Muscle layer of colon (tissue), 2 donors: Measurements from ENCODE around the gene CTTNBP2.

Experiments used
- H3K27ac ChIP-seq: one replicate; pipeline ENCODE4 v1.7.0; 2013; ENCODE audit warnings: low read depth, mild to moderate bottlenecking, low read length, moderate library complexity
- H3K27me3 ChIP-seq, 2 donors: one replicate each; pipeline ENCODE4 v1.7.0; 2013; ENCODE audit warnings: low read length in 2 of 2, mild to moderate bottlenecking in 2 of 2; ENCODE audit not compliant: insufficient read depth in 2 of 2, control insufficient read depth in 1 of 2
- H3K36me3 ChIP-seq: one replicate; pipeline ENCODE4 v1.7.0; 2013; ENCODE audit warnings: mild to moderate bottlenecking, low read length; ENCODE audit not compliant: insufficient read depth
- H3K4me1 ChIP-seq: one replicate; pipeline ENCODE4 v1.7.0; 2013; ENCODE audit warnings: mild to moderate bottlenecking, low read length; ENCODE audit not compliant: insufficient read depth
- H3K4me3 ChIP-seq, 2 donors: one replicate each; pipeline ENCODE4 v1.7.0; 2013; ENCODE audit warnings: low read length in 2 of 2, low read depth in 1 of 2, mild to moderate bottlenecking in 1 of 2, moderate library complexity in 1 of 2
- H3K9ac ChIP-seq: one replicate; pipeline ENCODE4 v1.7.0; 2013; ENCODE audit warnings: low read length
- H3K9me3 ChIP-seq: one replicate; pipeline ENCODE4 v1.7.0; 2013; ENCODE audit warnings: mild to moderate bottlenecking, low read length
- donor health status: abdominal sarcoma.
- donor health status: Adenocarcinoma of cecum.

CTTNBP2 gene

DNA sequence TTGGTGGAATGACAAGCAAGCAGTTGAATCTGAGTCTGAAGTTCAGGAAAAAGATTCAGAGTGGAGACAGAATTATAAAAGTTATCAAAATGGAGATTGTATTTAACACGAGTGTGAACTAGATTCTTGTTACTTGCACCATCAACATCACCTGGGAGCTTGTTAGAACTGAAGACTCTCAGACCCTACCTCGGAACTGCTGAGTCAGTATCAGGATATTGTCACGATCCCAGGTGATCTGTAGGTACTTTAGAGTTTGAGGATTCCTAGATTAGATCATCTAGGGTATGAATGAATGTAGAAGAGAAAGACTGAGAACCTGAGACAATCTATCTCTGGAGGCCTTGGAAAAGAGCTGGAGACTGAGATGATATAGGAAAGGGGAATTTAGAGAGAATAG, 194.1 kb downstream of the CTTNBP2 start:
- no peak overlapping the region for H3K4me3 ChIP-seq
- H3K9me3 ChIP-seq = no peaks in the 10 kb centered on the region
- H3K4me1 ChIP-seq = no peaks in the 10 kb centered on the region
- no peak overlapping the region for H3K9ac ChIP-seq
- no peaks in the 10 kb centered on the region for H3K27me3 ChIP-seq
- no peak overlapping the region for H3K27ac ChIP-seq
- H3K36me3 ChIP-seq = no peaks in the 10 kb centered on the region

DNA sequence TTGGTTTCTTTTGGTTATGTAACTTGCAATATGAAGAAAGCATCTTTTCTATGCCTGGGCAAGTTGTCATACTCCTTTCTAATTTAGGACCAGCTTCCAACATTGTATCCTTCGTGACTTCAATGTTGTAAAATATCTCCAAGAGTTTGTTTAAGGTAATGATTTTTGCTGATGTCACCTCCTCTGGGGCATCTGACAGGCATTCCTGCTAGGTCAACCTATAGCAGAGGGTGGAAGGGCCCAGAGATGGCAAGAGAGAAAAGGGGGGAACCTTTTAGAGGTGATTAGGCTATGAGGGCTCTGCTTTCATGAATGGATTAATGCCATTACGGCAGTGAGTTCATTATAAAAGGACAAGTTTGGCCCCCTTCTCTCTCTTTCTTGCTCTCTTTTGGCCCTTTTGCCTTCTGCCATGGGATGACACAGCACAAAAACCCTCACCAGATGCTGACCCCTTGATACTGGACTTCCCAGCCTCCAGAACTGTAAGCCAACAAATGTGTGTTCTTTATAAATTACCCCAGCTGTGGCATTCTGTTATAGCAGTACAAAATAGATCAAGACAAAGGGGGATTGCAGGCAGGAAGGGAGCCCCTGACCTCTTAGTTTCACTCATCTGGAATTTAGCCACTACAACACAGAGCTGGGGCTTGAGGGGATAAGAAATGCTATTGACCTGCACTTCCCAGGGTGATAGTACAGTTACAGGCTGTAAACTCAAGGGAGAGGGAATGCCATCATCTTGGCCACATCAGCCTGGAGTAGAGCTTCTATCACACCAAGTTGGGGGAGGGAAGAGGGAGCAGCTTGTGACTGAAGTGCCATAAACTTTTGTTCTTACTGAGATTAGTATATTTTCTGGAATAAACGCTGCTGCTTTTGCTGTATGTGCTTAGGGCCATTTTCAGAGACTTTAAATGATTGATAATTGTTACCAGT, 197.5 kb downstream of the CTTNBP2 start:
- H3K9ac ChIP-seq = no peak overlapping the region
- H3K4me1 ChIP-seq = no peaks in the 10 kb centered on the region
- H3K27ac ChIP-seq = no peak overlapping the region
- no peaks in the 10 kb centered on the region for H3K36me3 ChIP-seq
- H3K4me3 ChIP-seq = no peak overlapping the region
- H3K9me3 ChIP-seq = no peaks in the 10 kb centered on the region
- no peaks in the 10 kb centered on the region for H3K27me3 ChIP-seq

DNA sequence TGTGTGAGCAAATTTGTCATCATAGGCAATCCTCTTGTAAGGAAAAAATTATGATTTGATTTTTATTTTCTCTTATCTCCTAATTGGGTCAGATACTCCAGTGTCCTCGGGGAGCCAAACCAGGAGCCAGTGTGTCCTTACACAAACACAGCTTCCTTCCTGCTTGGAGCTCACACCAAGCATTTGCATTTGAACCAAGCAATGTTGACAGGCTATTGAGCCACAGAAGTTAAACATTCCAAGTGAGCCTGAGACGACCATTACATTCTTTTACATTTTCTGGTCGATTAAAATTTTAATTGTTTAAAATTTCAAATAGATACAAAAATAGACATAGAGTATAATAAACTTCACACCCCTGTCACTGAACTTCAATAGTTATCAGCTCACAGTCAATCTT, 198.6 kb downstream of the CTTNBP2 start:
- Histone ChIP-seq H3K27me3 (no peaks in the 10 kb centered on the region), H3K27ac (no peak overlapping the region), H3K9me3 (no peaks in the 10 kb centered on the region), H3K4me3 (no peak overlapping the region), H3K36me3 (no peaks in the 10 kb centered on the region), H3K9ac (no peak overlapping the region), H3K4me1 (no peaks in the 10 kb centered on the region)

DNA sequence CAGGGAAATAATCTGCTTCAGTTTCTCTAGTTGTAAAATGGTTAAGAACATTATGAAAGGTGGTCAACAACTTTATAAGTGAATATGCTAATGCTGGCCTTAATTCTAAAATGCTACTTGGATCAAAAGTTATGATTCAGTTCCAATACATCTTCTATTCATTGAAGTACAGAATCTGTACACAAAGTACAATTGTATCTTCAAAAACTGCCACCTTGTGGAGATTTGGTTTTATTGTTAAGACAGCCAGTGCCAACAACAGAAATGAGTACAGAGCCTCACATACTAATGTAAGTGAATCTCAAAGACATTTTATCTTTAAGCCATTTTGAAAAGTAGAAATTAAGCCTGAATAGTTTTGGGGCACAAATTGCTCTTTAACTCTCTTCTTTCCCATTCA, 199.4 kb downstream of the CTTNBP2 start:
- Histone ChIP-seq H3K9ac (no peak overlapping the region), H3K36me3 (no peaks in the 10 kb centered on the region), H3K27ac (no peak overlapping the region), H3K4me1 (no peaks in the 10 kb centered on the region), H3K27me3 (no peaks in the 10 kb centered on the region), H3K4me3 (no peak overlapping the region), H3K9me3 (no peaks in the 10 kb centered on the region)

DNA sequence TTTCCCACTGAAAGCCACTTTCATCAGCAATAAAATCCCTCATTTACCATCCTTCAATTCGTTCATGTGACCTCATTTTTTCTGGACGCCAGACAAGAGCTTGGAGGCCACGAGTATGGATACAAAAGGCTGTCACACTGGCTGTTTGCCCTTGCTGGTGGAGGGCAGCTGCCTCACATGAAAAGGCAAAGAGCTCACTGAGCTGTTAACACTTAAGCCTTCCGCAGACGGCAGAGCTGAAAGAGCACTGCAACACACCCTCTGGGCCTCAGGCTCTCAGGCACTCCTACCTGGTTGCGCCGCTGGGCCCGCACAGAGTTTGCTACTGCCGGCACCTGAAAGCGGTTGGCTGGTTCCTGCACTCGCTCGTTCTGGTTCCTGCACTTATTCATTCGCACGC, 199.9 kb downstream of the CTTNBP2 start:
- no peaks in the 10 kb centered on the region for H3K4me1 ChIP-seq
- H3K9me3 ChIP-seq = no peaks in the 10 kb centered on the region
- H3K4me3 ChIP-seq = no peak overlapping the region
- H3K9ac ChIP-seq = no peak overlapping the region
- H3K27me3 ChIP-seq = no peaks in the 10 kb centered on the region
- H3K27ac ChIP-seq = no peak overlapping the region
- no peaks in the 10 kb centered on the region for H3K36me3 ChIP-seq

DNA sequence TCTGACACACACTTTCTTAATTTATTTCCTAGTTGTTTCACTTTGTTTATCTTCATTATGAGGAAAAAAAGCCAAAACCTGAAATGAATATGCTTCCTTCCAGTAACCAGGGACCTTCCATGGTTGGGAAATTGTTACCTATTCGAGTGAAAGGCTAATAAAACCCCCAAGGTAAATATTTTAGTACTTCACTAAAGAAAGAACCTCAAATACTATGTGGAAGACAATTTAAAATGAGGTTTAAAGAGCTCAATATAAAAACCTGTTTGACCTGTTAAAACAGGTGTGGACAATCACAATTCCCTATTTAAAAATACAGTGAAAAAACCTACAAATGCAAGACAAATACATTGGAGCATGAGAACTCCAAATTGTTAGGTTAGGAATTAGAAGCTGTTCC, 200.8 kb downstream of the CTTNBP2 start:
- H3K4me1 ChIP-seq = no peaks in the 10 kb centered on the region
- H3K27me3 ChIP-seq = no peaks in the 10 kb centered on the region
- H3K9ac ChIP-seq = no peak overlapping the region
- H3K9me3 ChIP-seq = no peaks in the 10 kb centered on the region
- H3K4me3 ChIP-seq = no peak overlapping the region
- H3K27ac ChIP-seq = no peak overlapping the region
- no peaks in the 10 kb centered on the region for H3K36me3 ChIP-seq

DNA sequence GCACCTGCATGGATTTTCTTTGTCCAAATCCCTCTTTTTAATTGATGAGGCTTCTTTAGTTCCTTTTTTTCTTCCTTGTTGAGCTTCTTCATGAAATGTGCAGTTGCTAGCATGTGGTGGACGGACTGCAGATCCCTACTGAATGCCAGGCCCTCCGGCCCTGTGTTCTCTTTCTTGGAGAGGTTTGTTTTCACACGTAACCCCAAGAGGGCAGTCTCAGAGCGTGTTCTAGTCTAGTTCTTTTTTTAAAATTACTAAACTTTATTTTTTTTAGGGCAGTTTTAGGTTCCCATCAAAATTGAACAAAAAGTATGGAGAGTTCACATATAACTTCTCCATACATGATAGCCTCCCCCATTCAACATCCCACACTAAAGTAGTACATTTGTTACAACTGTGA, 203.4 kb downstream of the CTTNBP2 start:
- H3K4me1 ChIP-seq = no peaks in the 10 kb centered on the region
- H3K27me3 ChIP-seq = no peaks in the 10 kb centered on the region
- no peak overlapping the region for H3K27ac ChIP-seq

DNA sequence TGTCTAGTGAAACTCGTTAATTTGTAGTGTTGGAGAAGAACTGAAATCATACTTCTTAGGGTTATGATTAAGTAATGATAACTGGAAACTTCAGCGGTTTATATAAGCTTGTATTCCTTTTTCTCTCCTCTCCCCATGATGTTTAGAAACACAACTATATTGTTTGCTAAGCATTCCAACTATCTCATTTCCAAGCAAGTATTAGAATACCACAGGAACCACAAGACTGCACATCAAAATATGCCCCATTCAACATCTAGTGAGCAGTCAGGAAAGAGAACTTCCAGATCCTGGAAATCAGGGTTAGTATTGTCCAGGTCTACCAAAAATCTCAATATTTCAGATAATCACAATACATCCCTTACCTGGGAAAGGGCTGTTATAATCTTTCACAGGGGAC, 205.8 kb downstream of the CTTNBP2 start:
- no peak overlapping the region for H3K9ac ChIP-seq
- H3K4me1 ChIP-seq = no peaks in the 10 kb centered on the region
- H3K27ac ChIP-seq = no peak overlapping the region
- no peaks in the 10 kb centered on the region for H3K36me3 ChIP-seq
- no peak overlapping the region for H3K4me3 ChIP-seq
- no peaks in the 10 kb centered on the region for H3K9me3 ChIP-seq
- H3K27me3 ChIP-seq = no peaks in the 10 kb centered on the region

More for the DNA sequence above, 203.4 kb downstream of the CTTNBP2 start:
- Histone ChIP-seq H3K4me3 (no peak overlapping the region), H3K36me3 (no peaks in the 10 kb centered on the region), H3K9ac (no peak overlapping the region), H3K9me3 (no peaks in the 10 kb centered on the region)

DNA sequence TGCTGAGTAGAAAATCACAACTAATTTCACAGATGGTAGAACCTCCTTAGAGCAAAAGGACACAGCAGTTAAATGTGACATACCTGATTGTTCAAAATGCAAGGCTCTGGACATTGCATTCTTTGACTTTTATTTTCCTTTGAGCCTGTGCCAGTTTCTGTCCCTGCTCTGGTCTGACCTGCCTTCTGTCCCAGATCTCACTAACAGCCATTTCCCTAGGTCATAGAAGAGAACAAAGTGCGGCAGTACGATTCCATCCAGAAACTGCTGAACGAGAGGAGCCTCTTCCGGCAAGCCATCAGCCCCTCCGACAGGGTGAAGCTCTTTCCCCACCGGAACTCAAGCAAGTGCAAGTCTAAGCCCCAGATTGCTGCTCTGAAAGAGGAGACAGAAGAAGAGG, 206.6 kb downstream of the CTTNBP2 start:
- Histone ChIP-seq H3K4me1 (no peaks in the 10 kb centered on the region), H3K27ac (no peak overlapping the region), H3K9ac (no peak overlapping the region), H3K4me3 (no peak overlapping the region), H3K36me3 (no peaks in the 10 kb centered on the region), H3K27me3 (no peaks in the 10 kb centered on the region), H3K9me3 (no peaks in the 10 kb centered on the region)

DNA sequence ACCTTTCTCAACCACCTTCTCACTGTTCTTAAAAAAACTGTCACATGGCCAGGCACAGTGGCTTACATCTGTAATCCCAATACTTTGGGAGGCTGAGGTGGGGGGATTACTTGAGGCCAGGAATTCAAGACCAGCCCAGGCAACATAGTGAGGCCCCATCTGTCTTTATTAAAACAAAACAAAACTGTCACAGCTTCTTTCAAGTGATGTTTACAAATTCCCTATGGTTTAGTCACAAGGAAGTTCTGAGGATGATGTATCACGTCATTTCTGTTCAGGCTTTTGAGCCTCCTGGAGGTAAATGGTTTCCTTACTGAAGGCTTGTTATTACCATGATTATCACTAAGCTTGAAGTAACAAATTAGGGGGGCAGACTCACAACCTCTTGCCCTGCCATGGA, 207.2 kb downstream of the CTTNBP2 start:
- Histone ChIP-seq H3K9me3 (no peaks in the 10 kb centered on the region), H3K4me1 (no peaks in the 10 kb centered on the region), H3K9ac (no peak overlapping the region), H3K27me3 (no peaks in the 10 kb centered on the region), H3K4me3 (no peak overlapping the region), H3K27ac (no peak overlapping the region), H3K36me3 (no peaks in the 10 kb centered on the region)

DNA sequence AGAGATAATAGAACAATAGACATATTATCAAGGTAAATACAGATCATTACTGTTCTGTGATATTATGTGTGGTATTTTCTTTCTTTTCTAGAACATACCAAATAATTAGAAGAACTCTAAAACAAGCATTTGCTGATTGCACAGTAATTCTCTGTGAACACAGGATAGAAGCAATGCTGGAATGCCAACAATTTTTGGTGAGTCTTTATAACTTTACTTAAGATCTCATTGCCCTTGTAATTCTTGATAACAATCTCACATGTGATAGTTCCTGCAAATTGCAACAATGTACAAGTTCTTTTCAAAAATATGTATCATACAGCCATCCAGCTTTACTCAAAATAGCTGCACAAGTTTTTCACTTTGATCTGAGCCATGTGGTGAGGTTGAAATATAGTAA, 207.9 kb downstream of the CTTNBP2 start:
- no peaks in the 10 kb centered on the region for H3K9me3 ChIP-seq
- H3K36me3 ChIP-seq = no peaks in the 10 kb centered on the region
- no peak overlapping the region for H3K4me3 ChIP-seq
- H3K27me3 ChIP-seq = no peaks in the 10 kb centered on the region
- no peak overlapping the region for H3K27ac ChIP-seq
- H3K4me1 ChIP-seq = no peaks in the 10 kb centered on the region
- H3K9ac ChIP-seq = no peak overlapping the region

DNA sequence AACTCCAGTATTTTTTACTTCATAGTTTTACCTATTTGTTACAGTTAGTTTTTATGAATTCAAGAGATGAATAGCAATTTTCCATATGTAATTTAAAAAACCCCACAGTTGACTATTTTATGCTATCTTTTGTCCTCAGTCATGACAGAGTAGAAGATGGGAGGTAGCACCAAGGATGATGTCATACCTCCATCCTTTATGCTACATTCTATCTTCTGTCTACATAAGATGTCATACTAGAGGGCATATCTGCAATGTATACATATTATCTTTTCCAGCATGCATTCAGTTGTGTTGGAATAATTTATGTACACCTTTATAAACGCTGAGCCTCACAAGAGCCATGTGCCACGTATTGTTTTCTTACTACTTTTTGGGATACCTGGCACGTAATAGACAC, 209.2 kb downstream of the CTTNBP2 start:
- H3K9me3 ChIP-seq = no peaks in the 10 kb centered on the region
- H3K4me1 ChIP-seq = no peaks in the 10 kb centered on the region

More for the DNA sequence above, 209.2 kb downstream of the CTTNBP2 start:
- Histone ChIP-seq H3K9ac (no peak overlapping the region), H3K27me3 (no peaks in the 10 kb centered on the region), H3K27ac (no peak overlapping the region), H3K4me3 (no peak overlapping the region), H3K36me3 (no peaks in the 10 kb centered on the region)
